GM18868 (cell line): ENCODE results near the gene TREML4.

ENCODE experiments used
- ATAC-seq: cut with Tn5 transposase; IDR thresholded peaks from one replicate; pipeline ENCODE4 v1.9.1; 2021; ENCODE audit warnings: mild to moderate bottlenecking, moderate library complexity; ENCODE audit not compliant: unreplicated experiment

TREML4 gene

GRCh38 chr6:41247882-41248705 is 19.9 kb downstream of the TREML4 start:
- peak; percentile 78 for ATAC-seq

GRCh38 chr6:41252401-41253169 is 24.4 kb downstream of the TREML4 start:
- no peak for ATAC-seq

DNA sequence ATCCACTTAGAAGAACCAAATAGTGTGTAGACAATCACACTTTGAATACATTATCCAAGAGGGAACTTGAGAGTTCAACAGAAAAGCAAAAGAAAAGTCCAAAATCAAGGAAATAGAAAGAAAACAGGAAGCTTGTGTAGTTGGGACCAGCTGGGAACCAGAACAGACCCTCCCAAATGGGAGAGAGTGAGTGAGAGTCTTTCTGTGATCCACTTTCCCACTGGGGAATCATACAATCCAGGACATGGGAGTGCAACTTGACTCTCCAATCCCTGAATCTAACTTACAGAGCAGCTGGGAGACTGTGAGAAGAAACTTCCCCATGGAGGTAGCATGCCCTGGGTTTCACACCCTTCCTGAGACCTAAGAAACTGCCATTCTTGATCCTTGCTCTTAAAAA is 27.0 kb downstream of the TREML4 start:
- ATAC-seq, result no peak

DNA sequence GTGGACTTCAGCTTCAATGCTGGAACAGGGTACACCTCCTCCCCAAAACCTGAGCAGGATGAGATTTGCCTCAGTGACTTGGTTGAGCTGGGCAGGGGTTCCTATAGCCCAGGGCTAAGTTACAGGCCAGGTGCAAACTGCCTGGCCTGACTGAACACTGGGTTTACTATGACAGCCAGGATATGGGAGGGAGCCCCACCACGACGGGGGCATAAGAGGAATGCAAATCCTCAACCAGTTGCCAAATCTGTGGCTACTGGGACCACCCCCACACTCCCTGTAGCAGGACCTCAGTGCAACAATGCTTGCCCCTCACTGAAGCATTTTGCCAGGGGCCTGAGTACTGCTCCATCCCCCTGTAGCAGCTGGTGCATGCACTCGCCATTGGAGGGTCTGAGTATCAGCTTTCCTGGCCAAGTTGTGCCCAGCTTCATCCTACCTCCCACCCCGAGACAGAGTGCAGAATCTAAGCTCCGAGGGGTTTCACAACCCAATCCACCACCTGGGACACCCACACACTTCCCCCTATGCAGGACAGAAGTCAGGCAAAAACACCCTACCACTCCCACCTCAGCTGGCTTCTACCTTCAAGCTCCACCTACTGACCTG is 27.6 kb downstream of the TREML4 start:
- peak; percentile 22 for ATAC-seq

DNA sequence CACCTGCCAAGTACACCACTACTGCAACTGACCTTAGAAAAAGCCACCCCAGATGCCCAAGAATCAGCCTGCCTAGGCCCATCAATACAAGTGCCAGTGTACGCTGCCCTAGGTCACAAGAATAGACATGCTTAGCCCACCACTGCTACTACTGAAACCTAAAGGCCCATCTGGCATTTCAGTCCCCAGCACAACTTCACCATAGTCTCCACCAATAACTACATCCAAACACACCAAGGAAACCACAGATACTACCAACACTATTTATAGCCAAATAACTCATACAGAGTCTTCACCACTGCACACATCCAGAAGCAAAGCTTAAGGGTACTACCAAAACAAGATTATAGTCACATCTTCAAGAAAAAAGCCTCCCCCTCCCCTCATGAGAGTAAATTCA is 28.2 kb downstream of the TREML4 start:
- ATAC-seq, result peak; percentile 86

DNA sequence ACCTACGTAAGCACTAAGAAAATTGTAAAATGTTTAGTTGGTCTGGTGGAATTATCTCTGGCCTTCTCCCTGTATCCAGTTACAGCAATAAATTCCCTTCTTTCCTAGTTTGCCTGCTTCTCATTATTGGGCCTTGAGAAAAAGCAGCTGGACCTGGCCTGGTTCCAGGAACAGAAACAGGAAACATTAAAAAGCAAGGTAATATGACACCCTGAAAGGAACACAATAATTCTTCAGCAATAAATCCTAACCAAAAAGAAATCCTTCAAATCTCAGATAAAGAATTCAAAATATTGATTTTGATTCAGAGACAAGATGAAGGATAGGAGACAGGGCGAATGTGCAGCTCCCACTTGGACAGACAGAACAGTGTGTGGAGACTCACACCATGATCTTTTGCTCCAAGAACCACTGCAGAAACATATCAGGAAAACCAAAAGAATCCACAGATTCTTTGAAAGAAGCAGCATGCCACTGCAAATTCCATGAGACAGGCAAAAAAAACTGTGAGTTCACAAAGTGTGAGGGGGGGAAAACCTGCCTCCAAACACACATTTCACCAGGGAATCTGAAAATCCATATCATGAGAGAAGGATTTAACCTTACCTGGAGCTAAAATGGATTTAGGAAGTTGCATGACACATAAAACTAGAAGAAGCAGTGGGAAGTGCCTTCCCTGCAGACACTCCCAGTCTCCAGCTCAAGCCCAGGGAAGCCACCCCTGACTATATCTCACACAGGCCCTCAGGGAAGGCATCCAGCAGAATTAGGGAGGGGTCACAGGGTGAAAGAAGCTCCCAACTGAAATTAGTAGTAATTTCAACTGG is 29.4 kb downstream of the TREML4 start:
- no peak for ATAC-seq

DNA sequence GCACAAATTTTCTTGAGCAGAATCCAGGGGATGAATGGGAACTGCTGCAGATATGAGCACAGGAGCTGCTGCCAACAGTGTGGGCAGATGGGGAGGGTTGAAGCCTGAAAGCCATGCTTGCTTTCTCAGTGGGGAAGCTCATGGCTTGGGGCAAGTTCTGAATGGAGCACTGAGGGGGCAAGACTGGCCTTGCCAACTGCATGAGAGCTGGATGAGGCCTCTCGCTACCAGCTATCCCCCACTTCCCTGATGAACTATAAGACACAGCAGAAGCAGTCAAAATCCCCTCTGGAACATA is 30.0 kb downstream of the TREML4 start:
- ATAC-seq, result no peak

- ATAC-seq, result no peak
Measured at GRCh38 chr6:41262401-41262800, 34.3 kb downstream of the TREML4 start.

DNA sequence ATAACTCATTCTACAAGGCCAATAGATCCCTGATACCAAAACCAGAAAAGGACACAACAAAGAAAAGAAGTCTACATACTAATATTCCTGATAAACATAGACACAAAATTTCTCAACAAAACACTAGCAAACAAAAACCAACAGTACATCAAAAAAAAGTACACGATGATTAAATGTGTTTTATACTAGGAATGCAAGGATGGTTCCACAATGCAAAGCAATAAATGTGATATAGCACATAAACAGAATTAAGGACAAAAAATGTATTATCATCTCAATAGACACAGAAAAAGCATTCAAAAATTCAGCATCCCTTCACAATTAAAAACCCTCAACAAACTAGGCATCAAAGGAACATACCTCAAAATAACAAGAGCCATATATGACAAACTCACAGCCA is 35.1 kb downstream of the TREML4 start:
- no peak for ATAC-seq

DNA sequence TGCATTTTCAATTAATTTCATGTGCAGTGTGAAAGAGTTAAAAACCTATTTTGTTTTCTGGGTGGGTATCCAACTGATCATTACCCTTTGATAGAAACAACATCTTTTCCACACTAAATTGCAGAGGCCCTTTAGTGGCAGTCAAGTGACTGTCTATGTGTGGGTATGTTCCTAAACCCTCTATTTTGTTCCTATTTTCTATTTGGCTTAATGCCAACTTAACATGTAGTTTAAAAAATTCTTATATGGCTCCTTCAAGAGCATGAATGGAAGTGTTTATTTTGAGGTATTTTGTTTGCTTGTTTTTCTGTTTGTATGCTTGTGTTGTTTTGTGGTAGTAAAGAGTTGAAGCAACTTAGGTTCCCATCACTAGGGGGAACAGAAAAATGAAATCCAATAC is 38.4 kb downstream of the TREML4 start:
- ATAC-seq, result no peak

DNA sequence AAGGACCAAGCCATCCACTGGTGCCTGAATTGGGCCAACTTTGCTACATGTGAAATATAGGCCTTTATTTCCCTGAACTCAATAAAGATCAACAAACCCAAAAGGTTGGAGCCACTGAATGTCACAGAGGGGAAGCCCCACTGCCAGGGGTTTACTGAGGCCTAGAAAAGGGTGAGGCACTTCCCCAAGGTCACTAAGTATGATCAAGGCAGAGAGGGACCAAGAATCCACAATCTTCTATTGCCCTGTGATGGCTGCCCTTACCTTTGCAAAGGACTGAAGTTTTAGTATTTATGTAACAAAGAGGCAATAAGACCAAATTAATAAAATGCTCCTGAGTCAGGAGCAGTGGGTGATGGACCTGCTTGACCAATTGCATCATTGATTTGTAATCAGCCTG is 40.3 kb downstream of the TREML4 start:
- ATAC-seq, result no peak

DNA sequence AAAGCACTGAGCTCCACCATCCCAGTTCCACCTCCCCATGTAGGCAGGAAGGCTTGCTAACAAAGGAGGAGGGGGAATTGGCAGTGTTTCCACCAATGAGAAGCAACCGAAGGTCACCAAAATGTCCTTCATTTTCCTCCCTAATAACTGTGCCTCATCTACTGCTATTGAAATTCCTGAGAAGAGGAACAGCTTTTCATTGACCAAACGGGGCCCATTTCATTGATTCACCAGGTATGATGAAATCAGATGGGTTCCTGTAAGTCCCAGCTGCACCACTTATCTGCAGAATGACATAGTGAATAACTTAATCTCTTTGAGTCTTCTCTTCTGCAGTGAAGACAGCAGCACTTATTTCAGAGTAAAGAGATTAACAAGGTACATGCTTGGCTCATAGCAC is 41.0 kb downstream of the TREML4 start:
- ATAC-seq, result no peak

- no peak for ATAC-seq
Measured at GRCh38 chr6:41269716-41270115, 41.6 kb downstream of the TREML4 start.

DNA sequence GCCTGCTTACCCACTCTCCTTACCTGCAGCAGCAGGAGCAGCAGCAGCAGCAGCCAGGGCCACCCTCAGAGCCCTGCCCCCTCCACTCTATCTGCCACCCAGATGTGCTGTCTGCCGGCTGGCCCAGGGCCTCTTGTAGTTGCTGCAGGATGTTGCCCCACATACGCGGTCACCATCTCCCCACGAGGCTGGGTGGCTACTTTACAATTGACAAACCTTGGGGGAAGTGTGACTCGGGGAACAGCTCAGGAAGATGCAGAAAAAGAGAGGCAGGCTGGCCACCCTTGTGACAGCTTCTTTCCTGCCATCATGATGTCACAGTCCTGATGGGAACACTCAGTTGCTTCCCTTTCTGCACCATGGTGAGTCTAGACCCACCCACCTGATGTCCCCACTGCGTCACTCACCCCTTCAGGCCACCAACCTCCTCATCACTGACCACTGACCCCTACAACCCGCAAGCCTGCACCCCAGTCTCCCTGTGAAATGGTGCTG is 43.8 kb downstream of the TREML4 start:
- no peak for ATAC-seq

DNA sequence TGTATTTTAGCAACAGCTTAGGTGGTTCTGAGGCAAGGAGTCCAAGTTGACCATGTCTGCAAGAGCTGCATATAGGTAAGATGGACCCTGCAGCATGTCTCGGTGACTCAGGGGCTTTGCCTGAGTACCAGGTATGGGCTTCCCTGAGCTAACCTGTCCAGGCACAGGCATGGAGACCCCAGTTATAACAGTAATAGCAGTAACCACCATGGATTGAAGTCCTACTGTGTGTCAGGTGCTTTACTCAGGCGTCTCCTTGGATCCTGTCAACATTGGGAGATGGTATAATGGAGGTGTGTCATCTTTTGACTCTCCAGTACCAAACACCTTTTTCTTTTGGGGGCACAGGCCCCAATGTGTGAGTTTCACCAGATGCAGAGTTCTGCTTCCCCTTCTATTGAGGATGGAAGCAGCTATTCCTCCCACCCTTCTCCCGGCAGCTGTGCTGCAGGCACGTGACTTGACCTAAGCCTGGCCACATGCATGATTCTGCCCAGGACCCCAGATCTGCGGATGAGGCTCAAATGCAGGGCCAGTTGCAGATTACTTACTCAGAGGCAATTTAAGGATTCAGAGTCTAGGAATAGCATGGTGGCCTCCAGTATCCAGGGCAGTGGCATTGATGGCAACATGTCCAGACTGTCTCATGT is 44.6 kb downstream of the TREML4 start:
- ATAC-seq, result no peak

DNA sequence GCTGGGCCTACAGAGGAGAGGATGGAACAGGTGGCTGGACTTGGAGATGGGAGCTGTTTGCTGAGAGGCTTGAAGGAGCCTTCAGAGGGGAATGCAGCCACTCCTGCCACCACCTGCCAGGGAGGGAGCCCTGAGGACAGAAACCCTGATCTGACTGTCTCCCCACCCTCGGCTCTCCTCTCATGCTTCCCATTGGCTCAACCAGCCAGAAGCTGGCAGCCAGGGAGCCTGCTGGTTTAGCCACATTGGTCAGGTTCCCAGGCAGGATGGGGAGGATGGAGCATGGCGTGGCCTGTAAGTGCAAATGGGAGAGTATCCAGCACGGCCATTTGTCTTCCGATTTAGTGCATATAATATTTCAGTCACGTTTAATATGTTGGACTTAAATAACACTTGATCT is 45.6 kb downstream of the TREML4 start:
- ATAC-seq, result no peak

DNA sequence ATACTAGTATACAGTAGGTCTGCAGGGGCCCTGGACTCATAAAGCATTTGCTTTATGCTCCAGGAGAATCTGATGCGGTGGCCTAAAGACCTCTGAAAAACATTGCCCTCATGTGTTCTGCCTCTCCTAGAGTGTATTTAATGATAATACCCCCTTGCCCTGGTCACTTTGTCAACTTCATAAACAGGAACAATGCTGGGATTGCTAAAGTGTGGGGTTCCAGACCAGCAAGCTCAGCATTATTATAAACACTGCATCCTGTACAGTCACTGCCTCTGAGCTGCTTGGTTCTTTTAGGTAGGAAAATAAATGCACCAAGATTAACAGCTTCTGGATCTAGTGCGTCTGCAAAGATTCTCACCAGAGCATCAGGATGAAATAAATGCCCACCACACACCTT is 46.1 kb downstream of the TREML4 start:
- ATAC-seq, result no peak

DNA sequence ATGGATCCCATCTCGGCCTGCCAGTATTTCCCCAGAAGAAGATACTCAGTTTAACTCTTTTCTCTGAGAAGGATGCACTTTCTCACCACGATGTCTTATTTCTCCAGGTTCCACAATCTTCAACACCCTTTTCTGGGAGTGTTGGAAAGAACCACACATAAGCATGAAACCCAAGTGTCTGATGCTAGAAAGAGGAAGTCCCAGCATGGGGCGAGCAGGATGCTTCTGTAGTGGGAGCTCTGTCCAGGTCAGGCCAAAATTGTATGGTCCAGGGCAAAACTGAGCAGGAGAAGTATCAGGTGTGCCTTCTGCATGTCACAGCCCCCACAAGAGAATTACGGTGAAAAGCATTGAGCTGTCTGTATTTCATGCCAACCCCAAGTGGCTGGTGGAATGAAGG is 47.3 kb downstream of the TREML4 start:
- no peak for ATAC-seq

DNA sequence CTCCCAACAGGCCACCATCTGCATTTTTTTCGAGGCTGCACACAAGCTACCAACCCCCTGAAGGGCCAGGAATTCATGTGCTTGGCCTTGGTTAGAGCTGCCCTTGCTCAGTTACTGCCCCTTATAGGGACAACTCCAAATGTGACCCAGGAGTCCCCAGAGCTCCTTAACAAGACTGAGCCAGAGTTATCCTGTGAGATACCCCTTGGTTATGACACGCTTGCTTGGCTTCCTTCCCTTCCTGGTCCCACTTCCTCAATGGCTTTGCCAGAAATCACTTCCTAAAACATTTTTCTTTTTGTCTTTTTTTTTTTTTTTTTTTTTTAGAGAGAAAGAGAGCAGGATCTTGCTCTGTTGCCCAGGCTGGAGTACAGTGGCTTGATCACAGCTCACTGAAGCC is 49.5 kb downstream of the TREML4 start:
- no peak for ATAC-seq

GRCh38 chr6:41278699-41279405 is 50.7 kb downstream of the TREML4 start:
- ATAC-seq, result no peak
